GM12878 (cell line): Measurements from ENCODE around the gene PLEKHD1. TPM values are rescaled to one million over a fixed set of nuclear protein-coding genes. Genes with fewer than 3 reads are reported as not detected.

Source experiments
- ATAC-seq: fragments of 200-7000 bp; cut with Tn5 transposase; 3 replicates; pipeline ENCODE4 v1.9.1; 2020; ENCODE audit warnings: mild to moderate bottlenecking, moderate library complexity
- BruUV-seq: library from RNA; stranded (reverse); fragments of 400-500 nt; replicated peaks from 2 replicates; lab custom pipeline; 2021; lab: Mats Ljungman, UMichigan
- CTCF ChIA-PET: fragments of 300-600 bp; sonication (Branson Sonifier 250); formaldehyde crosslinking; extraction: SDS; loops from one replicate; lab custom pipeline; 2021; ENCODE audit warnings: inconsistent platforms; lab: Yijun Ruan, JAX
- POLR2A ChIA-PET: fragments of 350-600 bp; formaldehyde crosslinking; extraction: SDS; loops from one replicate; lab custom pipeline; 2021; ENCODE audit warnings: inconsistent platforms; lab: Charles Lee
- RAD21 ChIA-PET: fragments of 300-600 bp; sonication (Branson Sonifier 250); formaldehyde crosslinking; loops from one replicate; lab custom pipeline; 2023; ENCODE audit warnings: antibody characterized with exemption; ENCODE audit not compliant: unreplicated experiment; lab: Charles Lee
- SMC1A ChIA-PET: fragments of 300-600 bp; sonication (Branson Sonifier 250); formaldehyde crosslinking; loops from one replicate; lab custom pipeline; 2023; ENCODE audit not compliant: unreplicated experiment, uncharacterized antibody; lab: Charles Lee
- DNase-seq: peaks from one replicate; pipeline ENCODE4 v3.0.0-alpha.2; 2011; ENCODE audit warnings: low read depth, low spot score
- FAIRE-seq: peaks from 3 replicates; lab custom pipeline; 2011; peaks lifted over from hg19 to GRCh38; lab: Jason Lieb, UNC
- H2AFZ ChIP-seq: 2 replicates; pipeline ENCODE4 v1.6.0; 2011; ENCODE audit warnings: low read depth, low read length, control low read depth; ENCODE audit not compliant: control insufficient read depth
- H3K27ac ChIP-seq: 2 replicates; pipeline ENCODE4 v1.5.1; 2011; ENCODE audit warnings: control low read depth; ENCODE audit not compliant: control insufficient read depth, insufficient read depth
- H3K27me3 ChIP-seq, 2 experiments: replicated peaks in 1 of 2; 2 replicates each; pipeline versions ENCODE4 v1.6.0 to v1.6.1; 2011; ENCODE audit warnings: low read length in 1 of 2; ENCODE audit not compliant: control insufficient read depth in 2 of 2, insufficient read depth in 2 of 2
- H3K36me3 ChIP-seq, 2 experiments: 2 replicates each; pipeline ENCODE4 v1.5.1; 2011; ENCODE audit warnings: low read length in 1 of 2; ENCODE audit not compliant: control insufficient read depth in 2 of 2, insufficient read depth in 2 of 2
- H3K4me1 ChIP-seq: 2 replicates; pipeline ENCODE4 v1.6.1; 2011; ENCODE audit warnings: mild to moderate bottlenecking, low read length, moderate library complexity, mixed read lengths; ENCODE audit not compliant: control insufficient read depth, insufficient read depth
- H3K4me2 ChIP-seq: 2 replicates; pipeline ENCODE4 v1.6.0; 2011; ENCODE audit warnings: control low read depth; ENCODE audit not compliant: control insufficient read depth, insufficient read depth
- H3K4me3 ChIP-seq: fragments of 200-600 bp; sonication (generic); 2 replicates; pipeline ENCODE4 v1.5.1; 2016
- H3K79me2 ChIP-seq: 2 replicates; pipeline ENCODE4 v1.6.0; 2011; ENCODE audit warnings: low read length; ENCODE audit not compliant: control insufficient read depth, insufficient read depth
- H3K9ac ChIP-seq: 2 replicates; pipeline ENCODE4 v1.8.0; 2011; ENCODE audit warnings: low read length, control low read depth, mixed read lengths; ENCODE audit not compliant: control insufficient read depth, insufficient read depth
- H3K9me3 ChIP-seq: replicated peaks from 3 replicates; pipeline ENCODE4 v1.5.1; 2011; ENCODE audit warnings: mild to moderate bottlenecking, low read length; ENCODE audit not compliant: control insufficient read depth, insufficient read depth
- H4K20me1 ChIP-seq: 2 replicates; pipeline ENCODE4 v1.6.0; 2011; ENCODE audit not compliant: control insufficient read depth, insufficient read depth
- FOXM1 ChIP-seq: IDR thresholded peaks from 2 replicates; pipeline ENCODE4 v1.6.1; 2012; ENCODE audit warnings: low read depth, mild to moderate bottlenecking, inconsistent platforms, low read length, moderate library complexity
- PAX8 ChIP-seq: fragments of 450-650 bp; IDR thresholded peaks from 2 replicates; pipeline ENCODE4 v1.6.1; 2017; ENCODE audit warnings: mild to moderate bottlenecking, moderate library complexity
- PKNOX1 ChIP-seq: fragments of 450-650 bp; IDR thresholded peaks from 2 replicates; pipeline ENCODE4 v1.6.1; 2016; ENCODE audit warnings: mild to moderate bottlenecking
- SREBF1 ChIP-seq: IDR thresholded peaks from 2 replicates; pipeline ENCODE4 v1.6.1; 2012; ENCODE audit warnings: mild to moderate bottlenecking, low read length
- STAT3 ChIP-seq: IDR thresholded peaks from 2 replicates; pipeline ENCODE4 v1.6.1; 2011; ENCODE audit warnings: low read depth, low read length, improper control_type of control experiment
- TBL1XR1 ChIP-seq: IDR thresholded peaks from 2 replicates; pipeline ENCODE4 v1.6.1; 2012; ENCODE audit warnings: low read depth, low read length, improper control_type of control experiment
- WRNIP1 ChIP-seq: IDR thresholded peaks from 2 replicates; pipeline ENCODE4 v1.6.1; 2011; ENCODE audit warnings: low read depth, low read length, improper control_type of control experiment, borderline replicate concordance
- ZBTB40 ChIP-seq: fragments of 450-650 bp; IDR thresholded peaks from 2 replicates; pipeline ENCODE4 v1.6.1; 2016; ENCODE audit warnings: mild to moderate bottlenecking, moderate library complexity, borderline replicate concordance
- WGBS: methylation state at CpG from one replicate; pipeline ENCODE4 v1.1.6; 2016; ENCODE audit warnings: low lambda C conversion rate; ENCODE audit not compliant: insufficient replicate concordance, insufficient coverage; ENCODE audit errors: missing lambda C conversion rate; 5-methylcytosine and 5-hydroxymethylcytosine counted together
- in situ Hi-C: fragments of 300-500 bp; cut with MboI; formaldehyde crosslinking; loops from 9 replicates; pipeline ENCODE4 v1.14.3; 2018; ENCODE audit warnings: mixed read lengths
- intact Hi-C: fragments of 100-400 bp; cut with micrococcal nuclease; formaldehyde crosslinking; loops from one replicate; pipeline ENCODE4 v1.14.2; 2022; ENCODE audit not compliant: unreplicated experiment
- polyA plus RNA-seq, 11 experiments: library from polyadenylated mRNA; depleted of rRNA in 4 of 11; unstranded in 6 of 11; stranded (reverse) in 5 of 11; fragments of >200 nt; fragmentation: Nextera tagmentation in 4 of 11; fragmentation: Illumina TruSeq in 1 of 11; extraction: Ambion mirVana in 4 of 11; extraction: Trizol in 1 of 11; gene quantifications; 1 replicate in 1 of 11; 2 replicates in 10 of 11; pipeline versions ENCODE4 v1.2.1 to v1.2.3, GENCODE V29; 2011 to 2016; ENCODE audit warnings: inconsistent platforms in 2 of 11, missing spikeins in 2 of 11, low read depth in 1 of 11
- total RNA-seq, 4 experiments: library from RNA; depleted of rRNA in 3 of 4; stranded (reverse); fragments of >200 nt in 3 of 4; fragmentation: Illumina TruSeq in 1 of 4; extraction: Trizol in 1 of 4; gene quantifications; 2 replicates each; pipeline versions ENCODE4 v1.2.1 to v1.2.3, GENCODE V29; 2013 to 2021
- TF ChIP-seq, protein P1 (sequence below): IDR thresholded peaks from 2 replicates; pipeline ENCODE4 v1.6.1; 2012; ENCODE audit warnings: low read depth, low read length, improper control_type of control experiment

The PLEKHD1 gene
- total and polyA plus RNA-seq, 10 of the 15 experiments (the other 5 are each of a cell fraction or from before 2014, with no cell fraction given), result 0.01 to 0.08 (median 0.04) TPM; not detected in 6

- Histone ChIP-seq H3K27ac (no peak overlapping the region), H4K20me1 (no peaks in the 10 kb centered on the region), H3K4me1 (no peaks in the 10 kb centered on the region), H3K27me3 (no peaks in the 10 kb centered on the region; a peak in 1 of 4 replicates), H3K9ac (no peak overlapping the region), H3K36me3 (no peaks in the 10 kb centered on the region), H3K4me3 (no peak overlapping the region), H3K9me3 (no peaks in the 10 kb centered on the region), H2AFZ (no peak overlapping the region), H3K4me2 (no peak overlapping the region), H3K79me2 (no peaks in the 10 kb centered on the region)
- POLR2A ChIA-PET, result interaction anchor here (0.5 kb wide), 1 partner anchor 629 kb away, joined by 4 read pairs; no protein-coding TSS in a partner anchor
- SMC1A ChIA-PET, result no interaction called here
- 15% methylated on average over 5 of the region's 5 CpGs for WGBS
- in situ Hi-C loops, result no loop called here
- no peak for TF ChIP-seq FOXM1
- no peak for TF ChIP-seq PAX8
- no peak for TF ChIP-seq TBL1XR1
- TF ChIP-seq ZBTB40, result no peak
- no peak for TF ChIP-seq STAT3
- TF ChIP-seq, protein P1, sequence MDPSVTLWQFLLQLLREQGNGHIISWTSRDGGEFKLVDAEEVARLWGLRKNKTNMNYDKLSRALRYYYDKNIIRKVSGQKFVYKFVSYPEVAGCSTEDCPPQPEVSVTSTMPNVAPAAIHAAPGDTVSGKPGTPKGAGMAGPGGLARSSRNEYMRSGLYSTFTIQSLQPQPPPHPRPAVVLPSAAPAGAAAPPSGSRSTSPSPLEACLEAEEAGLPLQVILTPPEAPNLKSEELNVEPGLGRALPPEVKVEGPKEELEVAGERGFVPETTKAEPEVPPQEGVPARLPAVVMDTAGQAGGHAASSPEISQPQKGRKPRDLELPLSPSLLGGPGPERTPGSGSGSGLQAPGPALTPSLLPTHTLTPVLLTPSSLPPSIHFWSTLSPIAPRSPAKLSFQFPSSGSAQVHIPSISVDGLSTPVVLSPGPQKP, result no peak
- TF ChIP-seq WRNIP1, result no peak
- no peak for TF ChIP-seq PKNOX1
- TF ChIP-seq SREBF1, result no peak
- intact Hi-C loops, result no loop called here
- RAD21 ChIA-PET, result no interaction called here
- DNase-seq (no peak), ATAC-seq (no peak), FAIRE-seq (no peak)
- no TSS peak for BruUV-seq
- CTCF ChIA-PET, result no interaction called here
These were observed 14.9 kb downstream of the PLEKHD1 start for GRCh38 chr14:69499436-69499835.
